K562 (cell line): ENCODE measurements around the gene SLC39A11. TPM values are rescaled to one million over a fixed set of nuclear protein-coding genes. Genes with fewer than 3 reads are reported as not detected.

Experiments
- ATAC-seq: fragments of 200-7000 bp; cut with Tn5 transposase; 3 replicates; pipeline ENCODE4 v1.9.1; 2020; ENCODE audit warnings: moderate library complexity
- BruUV-seq: library from RNA; stranded (reverse); fragments of 400-500 nt; replicated peaks from 2 replicates; lab custom pipeline; 2021; lab: Mats Ljungman, UMichigan
- CTCF ChIA-PET: fragments of 300-600 bp; formaldehyde crosslinking; extraction: SDS; loops from one replicate; lab custom pipeline; 2021; ENCODE audit warnings: low intra/inter-chr PET ratio; lab: Yijun Ruan, JAX
- POLR2A ChIA-PET: fragments of 300-600, 350-650 bp; sonication (Branson Sonifier 250); formaldehyde crosslinking; extraction: SDS; loops from one replicate; lab custom pipeline; 2021; ENCODE audit warnings: antibody characterized with exemption, inconsistent platforms; lab: Yijun Ruan, JAX
- DNase-seq, 4 experiments: peaks; one replicate each; pipeline versions ENCODE4 v3.0.0 to v3.0.0-alpha.2; 2011 to 2018; ENCODE audit warnings: low spot score in 3 of 4, mixed read lengths in 3 of 4; ENCODE audit errors: extremely low read depth in 1 of 4
- FAIRE-seq: peaks from 2 replicates; lab custom pipeline; 2011; peaks lifted over from hg19 to GRCh38; lab: Jason Lieb, UNC
- H2AFZ ChIP-seq: 2 replicates; pipeline ENCODE4 v1.6.0; 2011; ENCODE audit warnings: low read depth, low read length, control low read depth, inconsistent platforms
- H3K27ac ChIP-seq: fragments of 200-600 bp; 3 replicates; pipeline ENCODE4 v1.8.0; 2011; ENCODE audit warnings: low read depth, mild to moderate bottlenecking, control low read depth, inconsistent platforms, low read length, moderate library complexity, mixed read lengths; ENCODE audit errors: extremely low read depth
- H3K27me3 ChIP-seq, 2 experiments: fragments of 300-600 bp in 1 of 2; 2 replicates in 1 of 2; 3 replicates in 1 of 2; pipeline versions ENCODE4 v1.6.0 to v1.8.0; 2011; ENCODE audit warnings: inconsistent platforms in 2 of 2, low read length in 2 of 2, mild to moderate bottlenecking in 1 of 2, mixed read lengths in 1 of 2, moderate library complexity in 1 of 2; ENCODE audit not compliant: control insufficient read depth in 2 of 2, insufficient read depth in 2 of 2
- H3K36me3 ChIP-seq: fragments of 300-600 bp; 3 replicates; pipeline ENCODE4 v1.8.0; 2011; ENCODE audit warnings: mild to moderate bottlenecking, low read length, inconsistent platforms; ENCODE audit not compliant: control insufficient read depth, insufficient read depth
- H3K4me1 ChIP-seq, 2 experiments: fragments of 200-600 bp in 1 of 2; replicated peaks in 1 of 2; 2 replicates in 1 of 2; 3 replicates in 1 of 2; pipeline versions ENCODE4 v1.5.1 to v1.8.0; 2011; ENCODE audit warnings: inconsistent platforms in 2 of 2, low read length in 2 of 2, mild to moderate bottlenecking in 1 of 2, mixed read lengths in 1 of 2, moderate library complexity in 1 of 2; ENCODE audit not compliant: control insufficient read depth in 2 of 2, insufficient read depth in 2 of 2
- H3K4me2 ChIP-seq: 2 replicates; pipeline ENCODE4 v1.6.1; 2011; ENCODE audit warnings: low read length, control low read depth, inconsistent platforms, mixed read lengths; ENCODE audit not compliant: insufficient read depth
- H3K4me3 ChIP-seq: fragments of 200-600 bp; sonication (generic), shearing (Covaris generic); 2 replicates; pipeline ENCODE4 v1.5.1; 2016; ENCODE audit warnings: control low read depth, inconsistent platforms
- H3K79me2 ChIP-seq: fragments of 200-600 bp; 3 replicates; pipeline ENCODE4 v1.8.0; 2011; ENCODE audit warnings: low read length, inconsistent platforms; ENCODE audit not compliant: control insufficient read depth, insufficient read depth
- H3K9ac ChIP-seq, 2 experiments: 2 replicates each; pipeline versions ENCODE4 v1.6.0 to v1.6.1; 2011; ENCODE audit warnings: low read depth in 2 of 2, low read length in 2 of 2, control low read depth in 1 of 2, inconsistent platforms in 1 of 2, mild to moderate bottlenecking in 1 of 2, mixed read lengths in 1 of 2; ENCODE audit not compliant: insufficient read depth in 1 of 2
- H3K9me1 ChIP-seq: one replicate; pipeline ENCODE4 v1.6.0; 2011; ENCODE audit warnings: inconsistent platforms, mild to moderate bottlenecking, low read length, moderate library complexity; ENCODE audit not compliant: control insufficient read depth, insufficient read depth
- H3K9me3 ChIP-seq: replicated peaks from 2 replicates; pipeline ENCODE4 v1.5.1; 2011; ENCODE audit warnings: low read depth, low read length, inconsistent platforms; ENCODE audit not compliant: control insufficient read depth, insufficient read depth
- H4K20me1 ChIP-seq: replicated peaks from 2 replicates; pipeline ENCODE4 v1.6.1; 2011; ENCODE audit warnings: low read length, inconsistent platforms, mixed read lengths; ENCODE audit not compliant: control insufficient read depth, insufficient read depth
- BHLHE40 ChIP-seq: IDR thresholded peaks from 2 replicates; pipeline ENCODE4 v1.6.1; 2011; ENCODE audit warnings: low read length, improper control_type of control experiment
- CTCFL ChIP-seq: IDR thresholded peaks from 2 replicates; pipeline ENCODE4 v1.6.1; 2011; ENCODE audit warnings: borderline replicate concordance, low read depth, mild to moderate bottlenecking, moderate library complexity, low read length; ENCODE audit not compliant: insufficient read depth, poor library complexity, severe bottlenecking
- HMG20B ChIP-seq: fragments of 250-450 bp; sonication (Bioruptor Pico); IDR thresholded peaks from 2 replicates; pipeline ENCODE4 v1.5.0; 2021; ENCODE audit warnings: mild to moderate bottlenecking
- MAX ChIP-seq: sonication (generic); formaldehyde crosslinking; IDR thresholded peaks from 2 replicates; pipeline ENCODE4 v1.9.0; 2022; ENCODE audit warnings: mild to moderate bottlenecking, missing genetic modification reagents
- MEIS2 ChIP-seq: fragments of 450-650 bp; IDR thresholded peaks from 2 replicates; pipeline ENCODE4 v1.6.1; 2014; ENCODE audit warnings: mild to moderate bottlenecking; ENCODE audit not compliant: partially characterized antibody
- PRDM10 ChIP-seq: fragments of 450-650 bp; IDR thresholded peaks from 2 replicates; pipeline ENCODE4 v1.6.1; 2018; ENCODE audit not compliant: partially characterized antibody
- RBM22 ChIP-seq: fragments of 200-400 bp; formaldehyde crosslinking; IDR thresholded peaks from 2 replicates; pipeline ENCODE4 v1.6.1; 2018; ENCODE audit warnings: low read length, low read depth; ENCODE audit not compliant: poor library complexity, severe bottlenecking
- SRF ChIP-seq, 2 experiments: fragments of 250-450, 450-650 bp in 1 of 2; sonication (Bioruptor Pico) in 1 of 2; sonication (generic) in 1 of 2; formaldehyde crosslinking; IDR thresholded peaks; 2 replicates each; pipeline versions ENCODE4 v1.5.0 to v1.5.1; 2020 to 2022; ENCODE audit warnings: mild to moderate bottlenecking in 1 of 2, missing genetic modification reagents in 1 of 2
- ZNF224 ChIP-seq: sonication (generic); formaldehyde crosslinking; IDR thresholded peaks from 2 replicates; pipeline ENCODE4 v1.8.0; 2022; ENCODE audit warnings: mild to moderate bottlenecking, missing genetic modification reagents
- WGBS: fragments of 100-300 bp; shearing (Covaris generic); methylation state at CpG from one replicate; pipeline ENCODE4 v1.1.6; 2016; ENCODE audit warnings: low coverage, mixed read lengths; ENCODE audit not compliant: insufficient coverage; ENCODE audit errors: missing lambda C conversion rate; 5-methylcytosine and 5-hydroxymethylcytosine counted together
- in situ Hi-C: fragments of 300-500 bp; cut with MboI; formaldehyde crosslinking; loops from 4 replicates; pipeline ENCODE4 v1.15.0; 2018; ENCODE audit warnings: inconsistent platforms, mixed read lengths
- intact Hi-C: fragments of 100-400 bp; cut with micrococcal nuclease; formaldehyde crosslinking; loops from 2 replicates; pipeline ENCODE4 v1.14.2; 2022
- polyA plus RNA-seq, 8 experiments: library from polyadenylated mRNA; depleted of rRNA in 4 of 8; stranded (reverse) in 5 of 8; unstranded in 3 of 8; fragments of >200 nt; fragmentation: Nextera tagmentation in 2 of 8; fragmentation: Illumina TruSeq in 1 of 8; extraction: Ambion mirVana in 2 of 8; extraction: Trizol in 1 of 8; gene quantifications; 2 replicates each; pipeline versions ENCODE4 v1.2.1 to v1.2.3, GENCODE V29; 2011 to 2014; ENCODE audit warnings: inconsistent platforms in 1 of 8, missing spikeins in 1 of 8
- total RNA-seq, 7 experiments: library from RNA; depleted of rRNA in 6 of 7; stranded (reverse); fragments of >200 nt in 6 of 7; fragmentation: Illumina TruSeq in 2 of 7; extraction: Trizol in 2 of 7; gene quantifications; 2 replicates each; pipeline versions ENCODE4 v1.2.1 to v1.2.3, GENCODE V29; 2011 to 2021; ENCODE audit warnings: low replicate concordance in 1 of 7
- TF ChIP-seq, protein P1 (sequence below): fragments of 250-450 bp; sonication (Bioruptor Pico); IDR thresholded peaks from 2 replicates; pipeline ENCODE4 v1.4.0; 2020
- TF ChIP-seq, protein P2 (sequence below): fragments of 250-450 bp; sonication (Bioruptor Pico); IDR thresholded peaks from 2 replicates; pipeline ENCODE4 v1.5.0; 2021

The SLC39A11 gene
- total and polyA plus RNA-seq, 9 of the 15 experiments (the other 6 are each of a cell fraction or from before 2014, with no cell fraction given), result 10.5 to 26.4 (median 13.4) TPM

DNA sequence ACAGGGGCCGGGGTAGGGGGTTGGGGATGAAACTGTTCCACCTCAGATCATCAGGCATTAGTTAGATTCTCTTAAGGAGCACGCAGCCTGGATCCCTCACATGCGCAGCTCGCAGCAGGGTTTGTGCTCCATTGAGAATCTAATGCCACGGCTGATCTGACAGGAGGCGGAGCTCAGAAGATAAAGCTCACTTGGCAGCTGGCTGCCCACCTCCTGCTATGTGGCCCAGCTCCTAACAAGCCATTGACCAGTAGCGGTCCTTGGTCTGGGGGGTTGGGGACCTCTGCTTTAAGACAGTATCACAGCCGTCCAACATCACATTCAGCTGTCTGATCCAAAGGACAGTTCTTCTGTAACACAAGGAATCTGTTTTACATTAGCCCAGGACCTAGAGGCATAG, 62.5 kb downstream of the SLC39A11 start (continued):
- TF ChIP-seq, protein P1, sequence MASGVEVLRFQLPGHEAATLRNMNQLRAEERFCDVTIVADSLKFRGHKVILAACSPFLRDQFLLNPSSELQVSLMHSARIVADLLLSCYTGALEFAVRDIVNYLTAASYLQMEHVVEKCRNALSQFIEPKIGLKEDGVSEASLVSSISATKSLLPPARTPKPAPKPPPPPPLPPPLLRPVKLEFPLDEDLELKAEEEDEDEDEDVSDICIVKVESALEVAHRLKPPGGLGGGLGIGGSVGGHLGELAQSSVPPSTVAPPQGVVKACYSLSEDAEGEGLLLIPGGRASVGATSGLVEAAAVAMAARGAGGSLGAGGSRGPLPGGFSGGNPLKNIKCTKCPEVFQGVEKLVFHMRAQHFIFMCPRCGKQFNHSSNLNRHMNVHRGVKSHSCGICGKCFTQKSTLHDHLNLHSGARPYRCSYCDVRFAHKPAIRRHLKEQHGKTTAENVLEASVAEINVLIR, result no peak
- TF ChIP-seq MAX (CRISPR knock-in tag), result no peak
- no peak for TF ChIP-seq HMG20B (CRISPR knock-in tag)
- no peak for TF ChIP-seq SRF (CRISPR knock-in tag; IDR thresholded peaks at IDR 0.05)
- no peak for TF ChIP-seq RBM22
- TF ChIP-seq ZNF224 (CRISPR knock-in tag), result no peak
- TF ChIP-seq, protein P2, sequence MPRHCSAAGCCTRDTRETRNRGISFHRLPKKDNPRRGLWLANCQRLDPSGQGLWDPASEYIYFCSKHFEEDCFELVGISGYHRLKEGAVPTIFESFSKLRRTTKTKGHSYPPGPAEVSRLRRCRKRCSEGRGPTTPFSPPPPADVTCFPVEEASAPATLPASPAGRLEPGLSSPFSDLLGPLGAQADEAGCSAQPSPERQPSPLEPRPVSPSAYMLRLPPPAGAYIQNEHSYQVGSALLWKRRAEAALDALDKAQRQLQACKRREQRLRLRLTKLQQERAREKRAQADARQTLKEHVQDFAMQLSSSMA, result no peak
- TF ChIP-seq MEIS2, result no peak
- no peak for TF ChIP-seq BHLHE40

DNA sequence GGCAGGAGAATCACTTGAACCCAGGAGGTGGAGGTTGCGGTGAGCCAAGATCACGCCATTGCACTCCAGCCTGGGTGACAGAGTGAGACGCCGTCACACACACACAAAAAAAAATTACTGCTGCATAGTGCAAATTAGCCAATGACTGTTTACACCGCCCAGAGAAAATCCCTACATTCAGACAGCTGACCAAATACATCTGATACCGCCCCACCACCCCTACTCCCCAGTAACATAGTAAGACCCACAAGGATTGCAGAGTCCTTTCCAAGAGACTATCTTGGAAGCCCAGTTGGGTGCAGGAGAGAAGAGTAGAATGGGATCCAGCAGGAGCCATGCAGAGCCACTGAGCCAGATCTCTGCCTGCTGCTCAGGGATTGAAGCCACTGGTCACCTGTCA, 63.5 kb downstream of the SLC39A11 start:
- intact Hi-C loops (no loop called here), in situ Hi-C loops (no loop called here)
- no peaks in the 10 kb centered on the region for H4K20me1 ChIP-seq
- TF ChIP-seq PRDM10 (peak; percentile 29), CTCFL (no peak)
- H3K9me1 ChIP-seq, result no peaks in the 10 kb centered on the region
- no peak overlapping the region for H3K4me2 ChIP-seq
- peaks cover 14% of the 10 kb centered on the region; the same call in 1 of the 3 replicates for H3K36me3 ChIP-seq
- no peak for FAIRE-seq
- no peaks in the 10 kb centered on the region for H3K79me2 ChIP-seq
- ChIA-PET POLR2A (interaction anchor here (0.8 kb wide), 1 partner anchor 171 kb away, joined by 3 read pairs; no protein-coding TSS in a partner anchor), CTCF (no interaction called here)
- no peak for DNase-seq
- 96% methylated on average over 2 of the region's 6 CpGs for WGBS
- H3K9ac ChIP-seq, result peak overlapping the region in 1 of 2 experiments; percentile 28; a peak in 1 of 4 replicates
- no peak overlapping the region for H2AFZ ChIP-seq
- H3K27me3 ChIP-seq, result no peaks in the 10 kb centered on the region
- peaks cover 7 to 15% of the 10 kb centered on the region in 2 experiments; a peak in 3 of 5 replicates for H3K4me1 ChIP-seq
- no peaks in the 10 kb centered on the region for H3K9me3 ChIP-seq
- no peak for ATAC-seq
- no peak overlapping the region for H3K27ac ChIP-seq
- H3K4me3 ChIP-seq, result no peak overlapping the region
- no TSS peak for BruUV-seq
